BJ (cell line): ENCODE data around the gene VOPP1. TPM values are rescaled to one million over a fixed set of nuclear protein-coding genes. Genes with fewer than 3 reads are reported as not detected.
"Not testable (repeated sequence)": the region's sequence is repeated elsewhere in the genome, so short reads cannot be mapped to it uniquely, and the experiment has no call there.

ENCODE experiments used
- CTCF ChIA-PET: fragments of 350-600 bp; formaldehyde crosslinking; extraction: SDS; loops from one replicate; lab custom pipeline; 2021; ENCODE audit warnings: antibody characterized with exemption, inconsistent platforms; lab: Yijun Ruan, JAX
- POLR2A ChIA-PET: fragments of 300-600 bp; sonication (Branson Sonifier 250); formaldehyde crosslinking; extraction: SDS; loops from one replicate; lab custom pipeline; 2021; ENCODE audit warnings: antibody characterized with exemption; lab: Charles Lee
- DNase-seq: peaks from one replicate; pipeline ENCODE4 v3.0.0-alpha.2; 2011; ENCODE audit warnings: low read depth
- H3K27me3 ChIP-seq: 2 replicates; pipeline ENCODE4 v1.6.0; 2011; ENCODE audit warnings: low read length; ENCODE audit not compliant: control insufficient read depth, insufficient read depth
- H3K36me3 ChIP-seq: 2 replicates; pipeline ENCODE4 v1.5.1; 2011; ENCODE audit warnings: low read length; ENCODE audit not compliant: control insufficient read depth, insufficient read depth
- H3K4me3 ChIP-seq: 2 replicates; pipeline ENCODE4 v1.5.1; 2011; ENCODE audit warnings: low read depth, mild to moderate bottlenecking, control low read depth, low read length
- polyA plus RNA-seq: library from polyadenylated mRNA; depleted of rRNA; stranded (reverse); fragments of >200 nt; gene quantifications from 2 replicates; pipeline ENCODE4 v1.2.3, GENCODE V29; 2011
- TF ChIP-seq, protein P1 (sequence below): IDR thresholded peaks from 2 replicates; pipeline ENCODE4 v1.5.1; 2011; ENCODE audit warnings: low read depth, mild to moderate bottlenecking, control low read depth, inconsistent platforms, low read length, moderate library complexity; ENCODE audit not compliant: insufficient read depth

Gene VOPP1
- polyA plus RNA-seq, 1 experiment, result 83.7 TPM

DNA sequence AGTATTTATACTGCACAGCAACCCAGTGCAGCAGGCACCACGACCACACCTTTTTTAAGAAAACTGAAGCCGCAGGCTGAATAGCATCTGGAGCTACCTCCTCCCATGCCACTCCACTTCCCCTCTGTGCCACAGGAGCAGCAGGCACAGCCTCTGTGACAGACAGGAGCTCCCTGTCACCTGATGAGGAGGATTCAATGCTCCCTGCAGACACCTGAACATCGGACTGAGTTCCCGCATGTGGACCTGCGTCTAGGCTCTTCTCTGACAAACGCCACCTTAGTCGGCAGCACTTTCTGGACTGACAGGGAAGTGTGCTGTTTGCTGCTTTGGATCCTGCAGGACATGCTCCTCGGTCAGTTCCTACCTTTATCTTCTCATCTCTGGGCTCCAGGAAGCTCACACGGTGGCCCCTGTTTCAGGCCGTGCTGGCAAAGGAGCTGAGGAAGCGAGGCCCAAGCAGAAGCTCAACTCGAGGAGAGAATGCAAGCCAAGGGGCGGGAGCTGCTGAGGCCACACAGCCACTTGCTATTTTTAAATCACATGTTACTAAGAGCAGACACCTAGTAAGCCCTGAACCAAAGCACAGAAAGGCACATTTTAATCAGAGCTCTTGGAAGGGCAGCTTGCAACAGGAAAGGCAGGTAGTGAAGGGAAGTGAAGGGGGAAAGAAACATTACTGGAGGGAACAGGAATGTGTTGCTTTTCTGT is 56.6 kb downstream of the VOPP1 start:
- TF ChIP-seq, protein P1, sequence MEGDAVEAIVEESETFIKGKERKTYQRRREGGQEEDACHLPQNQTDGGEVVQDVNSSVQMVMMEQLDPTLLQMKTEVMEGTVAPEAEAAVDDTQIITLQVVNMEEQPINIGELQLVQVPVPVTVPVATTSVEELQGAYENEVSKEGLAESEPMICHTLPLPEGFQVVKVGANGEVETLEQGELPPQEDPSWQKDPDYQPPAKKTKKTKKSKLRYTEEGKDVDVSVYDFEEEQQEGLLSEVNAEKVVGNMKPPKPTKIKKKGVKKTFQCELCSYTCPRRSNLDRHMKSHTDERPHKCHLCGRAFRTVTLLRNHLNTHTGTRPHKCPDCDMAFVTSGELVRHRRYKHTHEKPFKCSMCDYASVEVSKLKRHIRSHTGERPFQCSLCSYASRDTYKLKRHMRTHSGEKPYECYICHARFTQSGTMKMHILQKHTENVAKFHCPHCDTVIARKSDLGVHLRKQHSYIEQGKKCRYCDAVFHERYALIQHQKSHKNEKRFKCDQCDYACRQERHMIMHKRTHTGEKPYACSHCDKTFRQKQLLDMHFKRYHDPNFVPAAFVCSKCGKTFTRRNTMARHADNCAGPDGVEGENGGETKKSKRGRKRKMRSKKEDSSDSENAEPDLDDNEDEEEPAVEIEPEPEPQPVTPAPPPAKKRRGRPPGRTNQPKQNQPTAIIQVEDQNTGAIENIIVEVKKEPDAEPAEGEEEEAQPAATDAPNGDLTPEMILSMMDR, result no peak
- no peaks in the 10 kb centered on the region for H3K27me3 ChIP-seq
- POLR2A ChIA-PET, result no interaction called here
- H3K4me3 ChIP-seq, result no peak overlapping the region
- H3K36me3 ChIP-seq, result peaks cover 19% of the 10 kb centered on the region
- no peak for DNase-seq
- CTCF ChIA-PET, result interaction anchor here (0.6 kb wide), 1 partner anchor 30 kb away, joined by 3 read pairs; no protein-coding TSS in a partner anchor

GRCh38 chr7:55514546-55515265 is 57.6 kb downstream of the VOPP1 start:
- no peak for DNase-seq
- H3K4me3 ChIP-seq, result no peak overlapping the region
- peaks cover 17% of the 10 kb centered on the region for H3K36me3 ChIP-seq
- ChIA-PET CTCF (no interaction called here), POLR2A (no interaction called here)
- TF ChIP-seq, protein P1, result no peak
- no peaks in the 10 kb centered on the region for H3K27me3 ChIP-seq

DNA sequence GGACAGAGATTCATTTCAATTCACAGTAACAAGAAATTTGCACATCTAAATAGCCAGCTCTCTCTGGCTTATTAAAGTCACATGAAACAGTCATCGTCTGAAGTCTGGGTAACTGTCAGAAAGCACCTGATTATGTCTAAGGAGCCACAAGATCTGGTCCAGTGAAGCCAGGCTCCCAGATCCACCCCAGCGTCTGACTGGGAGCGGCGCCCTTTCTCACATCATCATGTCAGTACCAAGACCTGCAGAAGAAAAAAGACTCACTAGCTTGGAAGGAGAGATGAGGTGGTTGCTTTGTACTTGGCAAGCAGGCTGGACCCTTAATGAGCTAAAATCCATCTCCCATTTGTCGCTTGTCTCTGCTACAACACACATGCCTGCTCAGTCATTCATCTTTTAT is 58.4 kb downstream of the VOPP1 start:
- ChIA-PET CTCF (interaction anchor here (0.6 to 1.4 kb wide), 2 partner anchors 10 to 30 kb away, joined by 3 to 4 read pairs; no protein-coding TSS in a partner anchor), POLR2A (no interaction called here)
- TF ChIP-seq, protein P1, result no peak
- no peak for DNase-seq
- Histone ChIP-seq H3K4me3 (no peak overlapping the region), H3K27me3 (no peaks in the 10 kb centered on the region), H3K36me3 (peaks cover 17% of the 10 kb centered on the region)

DNA sequence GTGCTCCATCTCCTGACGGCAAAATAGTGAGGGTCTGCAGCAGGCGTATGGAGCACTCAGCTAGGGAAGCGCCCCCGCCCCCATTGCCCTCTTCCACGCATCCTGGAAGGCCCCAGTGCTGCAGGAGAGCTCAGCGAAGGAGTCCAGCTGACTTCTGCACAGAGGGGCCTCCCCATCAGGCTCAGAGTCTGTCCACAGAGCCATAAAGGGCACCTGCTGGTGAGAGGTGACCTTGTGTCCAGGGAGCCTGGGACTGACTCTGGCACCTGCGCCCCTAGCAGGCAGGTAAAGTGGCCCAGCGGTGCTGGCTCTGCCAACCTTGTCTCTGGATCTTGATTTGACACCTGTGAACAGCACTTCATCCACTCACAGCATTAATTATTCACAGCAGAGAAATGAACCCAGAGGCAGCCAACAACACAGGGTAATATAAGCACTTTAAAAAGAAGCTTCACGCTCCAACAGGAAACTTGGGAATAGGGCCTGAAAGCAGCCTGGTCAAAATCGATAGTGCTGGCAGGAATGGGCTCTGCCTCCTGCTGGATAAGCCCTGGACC is 59.6 kb downstream of the VOPP1 start:
- TF ChIP-seq, protein P1, result no peak
- ChIA-PET CTCF (interaction anchor here (1.4 kb wide), 1 partner anchor 12 kb away, joined by 4 read pairs; no protein-coding TSS in a partner anchor), POLR2A (no interaction called here)
- no peak for DNase-seq
- H3K4me3 ChIP-seq, result no peak overlapping the region
- no peaks in the 10 kb centered on the region for H3K27me3 ChIP-seq
- H3K36me3 ChIP-seq, result peaks cover 11% of the 10 kb centered on the region

GRCh38 chr7:55510621-55511020 is 61.7 kb downstream of the VOPP1 start:
- TF ChIP-seq, protein P1, result no peak
- no peaks in the 10 kb centered on the region for H3K27me3 ChIP-seq
- no peak overlapping the region for H3K4me3 ChIP-seq
- H3K36me3 ChIP-seq, result peaks cover 4% of the 10 kb centered on the region
- DNase-seq, result no peak
- ChIA-PET CTCF (interaction anchor here (1.2 kb wide), 1 partner anchor 9 kb away, joined by 4 read pairs; no protein-coding TSS in a partner anchor), POLR2A (no interaction called here)

DNA sequence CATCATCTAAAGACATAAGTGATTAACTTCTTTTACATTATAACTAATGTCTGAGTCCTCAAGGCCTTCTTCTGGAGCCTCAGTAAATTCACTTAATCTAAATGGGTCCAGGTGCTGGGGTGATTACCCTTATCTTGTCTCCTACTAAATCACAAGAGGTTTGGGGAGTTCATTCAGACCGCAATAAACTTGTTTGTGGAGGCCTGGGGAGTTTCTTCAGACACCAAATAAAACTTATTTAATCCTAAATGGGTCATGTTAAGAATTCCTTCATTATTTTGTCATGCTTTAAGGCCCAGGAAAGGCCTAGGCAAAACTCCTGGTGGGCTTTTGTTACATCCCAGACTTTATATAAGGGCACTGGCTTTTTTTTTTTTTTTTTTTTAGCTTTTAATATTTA is 62.1 kb downstream of the VOPP1 start:
- H3K27me3 ChIP-seq, POLR2A ChIA-PET, H3K36me3 ChIP-seq, CTCF ChIA-PET, H3K4me3 ChIP-seq, DNase-seq: not testable (repeated sequence)
